OCI-LY1 (cell line): ENCODE measurements around the gene GABBR2.

Experiments used
- H2AFZ ChIP-seq: fragments of 200-600 bp; sonication (generic), shearing (Covaris generic); 2 replicates; pipeline ENCODE4 v1.6.0; 2014; ENCODE audit warnings: antibody characterized with exemption, mild to moderate bottlenecking, low read length
- H3F3A ChIP-seq: fragments of 200-600 bp; sonication (generic), shearing (Covaris generic); 2 replicates; pipeline ENCODE4 v1.6.0; 2014; ENCODE audit warnings: mild to moderate bottlenecking, antibody characterized with exemption, low read length, moderate library complexity; ENCODE audit not compliant: insufficient read depth
- H3K27ac ChIP-seq: fragments of 200-600 bp; sonication (generic); 2 replicates; pipeline ENCODE4 v1.5.1; 2014; ENCODE audit warnings: low read length, mixed run types, mild to moderate bottlenecking, low read depth; ENCODE audit not compliant: poor library complexity, severe bottlenecking
- H3K27me3 ChIP-seq: fragments of 200-600 bp; sonication (generic); 2 replicates; pipeline ENCODE4 v1.6.0; 2014; ENCODE audit warnings: antibody characterized with exemption, mild to moderate bottlenecking, low read length, moderate library complexity; ENCODE audit not compliant: insufficient read depth
- H3K36me3 ChIP-seq: fragments of 200-600 bp; sonication (generic); 2 replicates; pipeline ENCODE4 v1.6.1; 2014; ENCODE audit warnings: mild to moderate bottlenecking, antibody characterized with exemption, low read length, moderate library complexity, mixed read lengths; ENCODE audit not compliant: insufficient read depth
- H3K4me1 ChIP-seq: fragments of 200-600 bp; sonication (generic); 2 replicates; pipeline ENCODE4 v1.5.1; 2014; ENCODE audit warnings: mild to moderate bottlenecking, low read length, moderate library complexity; ENCODE audit not compliant: insufficient read depth, severe bottlenecking
- H3K4me2 ChIP-seq: fragments of 200-600 bp; sonication (generic), shearing (Covaris generic); 2 replicates; pipeline ENCODE4 v1.6.1; 2014; ENCODE audit warnings: low read length
- H3K4me3 ChIP-seq: fragments of 200-600 bp; sonication (generic); 2 replicates; pipeline ENCODE4 v1.5.1; 2014; ENCODE audit warnings: low read length, low read depth, mild to moderate bottlenecking, mixed read lengths; ENCODE audit not compliant: poor library complexity, severe bottlenecking
- H3K79me2 ChIP-seq: fragments of 200-600 bp; shearing (Covaris generic); 2 replicates; pipeline ENCODE4 v1.6.1; 2016; ENCODE audit warnings: mixed run types, low read length, mixed read lengths; ENCODE audit not compliant: insufficient read depth
- H3K9ac ChIP-seq: fragments of 200-600 bp; sonication (generic), shearing (Covaris generic); 2 replicates; pipeline ENCODE4 v1.6.1; 2014; ENCODE audit warnings: mild to moderate bottlenecking, low read length, mixed read lengths
- H3K9me2 ChIP-seq: fragments of 200-600 bp; sonication (generic), shearing (Covaris generic); 2 replicates; pipeline ENCODE4 v1.6.1; 2014; ENCODE audit warnings: low read depth, mild to moderate bottlenecking, low read length, mixed read lengths
- H3K9me3 ChIP-seq: fragments of 200-600 bp; shearing (Covaris generic); 2 replicates; pipeline ENCODE4 v1.6.1; 2014; ENCODE audit warnings: low read length, mixed read lengths
- H4K20me1 ChIP-seq: fragments of 200-600 bp; sonication (generic), shearing (Covaris generic); 2 replicates; pipeline ENCODE4 v1.6.0; 2016; ENCODE audit warnings: mild to moderate bottlenecking, low read length; ENCODE audit not compliant: insufficient read depth
- CTCF ChIP-seq: fragments of 200-600 bp; sonication (generic), shearing (Covaris generic); IDR thresholded peaks from 2 replicates; pipeline ENCODE4 v1.5.1; 2017; ENCODE audit warnings: mild to moderate bottlenecking, antibody characterized with exemption, low read length, moderate library complexity, mixed read lengths
- EZH2 ChIP-seq: fragments of 200-600 bp; sonication (generic), shearing (Covaris generic); IDR thresholded peaks from 2 replicates; pipeline ENCODE4 v1.8.0; 2017; ENCODE audit warnings: borderline replicate concordance, mixed run types, mild to moderate bottlenecking, antibody characterized with exemption, low read length, moderate library complexity, mixed read lengths

GABBR2 gene

DNA sequence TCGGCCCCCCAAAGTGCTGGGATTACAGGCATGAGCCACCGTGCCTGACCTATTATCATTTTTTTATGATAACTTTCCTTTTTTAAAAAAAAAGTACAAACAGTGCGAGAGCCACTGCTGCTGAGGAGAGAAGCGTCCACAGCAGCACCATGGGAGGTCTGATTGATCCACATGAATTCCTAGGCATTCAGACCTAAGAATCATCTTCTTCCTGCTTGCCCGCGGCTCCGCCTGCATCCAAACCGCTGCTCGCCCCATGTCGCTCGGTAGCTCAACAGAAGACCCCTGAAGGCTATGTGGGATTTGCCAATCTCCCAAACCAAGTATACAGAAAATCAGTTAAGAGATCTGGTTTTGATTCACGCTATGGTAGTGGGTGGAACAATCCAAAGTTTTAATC lies 102.0 kb downstream of the GABBR2 start:
- H3K27ac ChIP-seq = no peak overlapping the region
- no peaks in the 10 kb centered on the region for H3K79me2 ChIP-seq
- H3F3A ChIP-seq = no peaks in the 10 kb centered on the region
- no peaks in the 10 kb centered on the region for H3K9me2 ChIP-seq
- H3K9me3 ChIP-seq = no peaks in the 10 kb centered on the region
- TF ChIP-seq CTCF (no peak), EZH2 (no peak)
- H3K36me3 ChIP-seq = no peaks in the 10 kb centered on the region
- no peak overlapping the region for H3K4me3 ChIP-seq
- H3K4me2 ChIP-seq = no peak overlapping the region
- H3K27me3 ChIP-seq = no peaks in the 10 kb centered on the region
- no peak overlapping the region for H2AFZ ChIP-seq
- no peaks in the 10 kb centered on the region for H4K20me1 ChIP-seq
- no peak overlapping the region for H3K9ac ChIP-seq
- H3K4me1 ChIP-seq = no peaks in the 10 kb centered on the region

DNA sequence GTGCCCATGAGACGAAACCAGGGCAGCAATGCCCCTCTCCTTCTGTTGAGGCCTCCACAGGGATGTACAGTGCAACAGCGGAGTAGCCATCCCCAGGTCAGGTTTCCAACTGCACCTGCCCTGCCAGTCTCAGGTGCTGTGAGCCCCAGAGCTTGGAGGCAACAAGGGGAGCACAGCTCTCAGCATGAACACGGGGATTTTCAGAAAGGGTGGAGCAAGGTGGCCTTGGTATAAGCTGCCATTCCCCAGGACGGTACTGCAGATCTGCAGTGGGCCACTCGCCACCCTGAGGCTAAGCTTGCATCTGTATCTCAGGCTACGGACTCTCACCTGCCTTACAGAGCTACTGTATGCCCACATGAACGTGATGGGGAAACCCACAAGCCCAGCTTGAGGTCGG lies 103.6 kb downstream of the GABBR2 start:
- Histone ChIP-seq H3F3A (no peaks in the 10 kb centered on the region), H3K4me2 (no peak overlapping the region)

GRCh38 chr9:98603821-98604383 lies 104.8 kb downstream of the GABBR2 start:
- no peaks in the 10 kb centered on the region for H4K20me1 ChIP-seq

More for the DNA sequence above, 103.6 kb downstream of the GABBR2 start:
- no peak for TF ChIP-seq EZH2
- no peak for TF ChIP-seq CTCF
- H4K20me1 ChIP-seq = no peaks in the 10 kb centered on the region
- H3K79me2 ChIP-seq = no peaks in the 10 kb centered on the region
- H2AFZ ChIP-seq = no peak overlapping the region
- no peaks in the 10 kb centered on the region for H3K4me1 ChIP-seq
- no peak overlapping the region for H3K9ac ChIP-seq
- no peaks in the 10 kb centered on the region for H3K9me3 ChIP-seq
- no peak overlapping the region for H3K27ac ChIP-seq
- H3K9me2 ChIP-seq = no peaks in the 10 kb centered on the region
- no peaks in the 10 kb centered on the region for H3K27me3 ChIP-seq
- H3K4me3 ChIP-seq = no peak overlapping the region
- no peaks in the 10 kb centered on the region for H3K36me3 ChIP-seq

More at GRCh38 chr9:98603821-98604383, 104.8 kb downstream of the GABBR2 start:
- Histone ChIP-seq H3K36me3 (no peaks in the 10 kb centered on the region), H3K27me3 (no peaks in the 10 kb centered on the region), H3K79me2 (no peaks in the 10 kb centered on the region), H3F3A (no peaks in the 10 kb centered on the region), H2AFZ (no peak overlapping the region), H3K9ac (no peak overlapping the region), H3K4me3 (no peak overlapping the region), H3K27ac (no peak overlapping the region), H3K4me2 (no peak overlapping the region), H3K9me3 (no peaks in the 10 kb centered on the region), H3K4me1 (no peaks in the 10 kb centered on the region), H3K9me2 (no peaks in the 10 kb centered on the region)
- TF ChIP-seq CTCF (no peak), EZH2 (no peak)
